T-helper 2 cell treated with Interferon-gamma antibody and Interleukin-4, amounts not matched to agents 100 ng/mL and 5 ng/mL, for 36 hours (primary cell): ENCODE data around the gene ORM1. TPM values are rescaled to one million over a fixed set of nuclear protein-coding genes. Genes with fewer than 3 reads are reported as not detected.
"Not testable (repeated sequence)": the region's sequence is repeated elsewhere in the genome, so short reads cannot be mapped to it uniquely, and the experiment has no call there.

Experiments used
- intact Hi-C: fragments of 100-400 bp; cut with micrococcal nuclease; formaldehyde crosslinking; loops from one replicate; pipeline ENCODE4 v1.15.1; 2023
- total RNA-seq: library from RNA; stranded (reverse); gene quantifications from 2 replicates; pipeline ENCODE4 v1.2.3, GENCODE V29; 2022

Gene ORM1
- not detected in 2 replicates for total RNA-seq

DNA sequence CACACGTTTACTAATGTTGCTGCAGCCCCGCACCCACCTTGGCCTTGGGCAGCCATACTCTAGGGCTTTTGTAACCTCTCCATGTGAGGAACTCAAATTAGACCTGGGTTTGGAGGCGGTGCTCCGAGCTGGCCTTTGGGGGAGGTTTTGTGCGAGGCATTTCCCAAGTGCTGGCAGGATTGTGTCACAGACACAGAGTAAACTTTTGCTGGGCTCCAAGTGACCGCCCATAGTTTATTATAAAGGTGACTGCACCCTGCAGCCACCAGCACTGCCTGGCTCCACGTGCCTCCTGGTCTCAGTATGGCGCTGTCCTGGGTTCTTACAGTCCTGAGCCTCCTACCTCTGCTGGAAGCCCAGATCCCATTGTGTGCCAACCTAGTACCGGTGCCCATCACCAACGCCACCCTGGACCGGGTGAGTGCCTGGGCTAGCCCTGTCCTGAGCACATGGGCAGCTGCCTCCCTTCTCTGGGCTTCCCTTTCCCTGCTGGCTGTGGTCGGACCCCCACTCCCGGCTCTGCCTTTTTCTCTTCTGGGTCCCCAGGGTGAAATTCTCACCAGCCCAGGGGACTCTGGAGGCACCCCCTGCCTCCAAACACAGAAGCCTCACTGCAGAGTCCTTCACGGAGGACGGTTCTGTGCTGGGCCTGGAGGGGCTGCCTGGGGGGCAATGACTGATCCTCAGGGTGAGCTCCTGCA, at the start of gene ORM1:
Gene ORM1 (plus strand): TSS at position 268 of the 701 bp plus-strand sequence. CDS start 36 bp downstream, at position 304.
- intact Hi-C loops: not testable (repeated sequence)

DNA sequence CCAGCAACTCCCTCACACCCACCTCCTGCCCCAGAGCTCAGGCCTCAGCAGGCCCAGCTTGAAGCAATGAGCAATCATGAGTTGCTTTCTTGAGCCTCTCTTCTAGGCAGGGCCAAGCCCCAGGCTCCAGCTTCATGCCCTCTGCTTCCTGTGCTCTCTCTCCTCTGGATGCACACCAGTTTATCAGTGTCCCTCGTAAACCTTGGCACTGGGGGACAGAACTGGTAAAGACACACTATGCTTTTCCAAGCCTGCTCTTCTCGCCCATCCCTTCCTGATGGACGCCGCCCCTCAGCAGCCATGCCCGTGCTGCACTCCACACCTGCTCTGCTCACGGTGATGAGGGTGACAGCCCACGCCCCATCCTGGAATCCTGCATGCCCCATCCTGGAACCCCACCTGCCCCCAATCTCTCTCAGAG, 49.4 kb upstream of the ORM1 start:
- intact Hi-C loops: loop anchor here (5.0 kb wide), 1 partner anchor 116 kb away; the partner anchor contains the start of gene COL27A1

DNA sequence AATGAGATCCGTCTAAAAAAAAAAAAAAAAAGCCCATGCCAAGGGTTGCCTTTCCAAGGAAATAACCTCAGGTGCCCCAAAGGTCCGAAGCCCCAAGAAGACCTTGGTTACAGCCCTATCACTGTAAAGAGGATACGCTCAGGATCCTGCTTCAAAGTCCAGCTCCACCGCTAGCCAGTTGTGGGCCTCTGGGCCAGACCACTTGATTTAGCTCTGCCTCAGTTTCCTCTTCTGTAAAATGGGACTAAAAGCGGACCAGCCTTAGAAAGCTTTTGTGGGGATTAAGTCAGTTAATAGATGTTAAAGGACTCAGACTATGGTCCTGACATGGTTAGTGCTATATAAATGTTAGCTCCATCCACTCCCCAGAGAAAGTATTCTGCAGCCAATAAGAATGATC, 48.7 kb upstream of the ORM1 start:
- intact Hi-C loops: loop anchor here (5.0 kb wide), 1 partner anchor 117 kb away; the partner anchor contains the start of gene COL27A1

DNA sequence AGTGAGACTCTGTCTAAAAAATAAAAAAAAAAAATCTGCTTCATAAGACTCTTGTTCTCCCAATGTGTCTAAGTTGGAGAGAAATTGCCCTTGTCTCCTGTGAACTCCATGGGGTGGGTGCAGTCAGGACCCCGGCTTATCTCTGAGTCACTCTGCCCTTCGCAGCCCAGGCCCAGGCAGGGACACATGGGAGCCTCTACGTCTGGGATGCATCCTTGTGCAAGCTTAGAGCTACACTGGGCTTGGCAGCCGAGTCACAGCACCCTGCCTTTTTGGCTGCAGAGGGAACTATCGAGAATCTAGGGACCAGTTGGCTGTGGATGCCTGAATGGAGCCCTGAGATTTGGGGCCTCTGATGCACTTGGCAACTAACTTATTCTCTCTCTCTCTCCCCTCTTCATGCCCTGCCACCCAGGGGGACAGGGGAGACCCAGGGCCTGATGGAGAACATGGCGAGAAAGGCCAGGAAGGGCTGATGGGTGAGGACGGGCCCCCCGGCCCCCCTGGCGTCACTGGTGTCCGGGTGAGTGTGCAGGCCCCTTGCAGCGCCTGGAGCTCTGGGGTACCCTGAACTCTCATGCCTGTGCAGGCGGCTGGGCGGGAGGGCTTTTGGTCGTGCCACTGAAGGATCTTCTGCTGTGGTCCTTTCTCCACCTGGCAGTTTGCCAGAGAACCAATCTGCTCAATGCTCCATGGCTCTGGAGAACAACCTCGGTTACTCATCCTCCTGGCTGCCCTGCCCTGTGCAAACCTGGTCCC, 47.5 kb upstream of the ORM1 start:
- intact Hi-C loops: no loop called here

DNA sequence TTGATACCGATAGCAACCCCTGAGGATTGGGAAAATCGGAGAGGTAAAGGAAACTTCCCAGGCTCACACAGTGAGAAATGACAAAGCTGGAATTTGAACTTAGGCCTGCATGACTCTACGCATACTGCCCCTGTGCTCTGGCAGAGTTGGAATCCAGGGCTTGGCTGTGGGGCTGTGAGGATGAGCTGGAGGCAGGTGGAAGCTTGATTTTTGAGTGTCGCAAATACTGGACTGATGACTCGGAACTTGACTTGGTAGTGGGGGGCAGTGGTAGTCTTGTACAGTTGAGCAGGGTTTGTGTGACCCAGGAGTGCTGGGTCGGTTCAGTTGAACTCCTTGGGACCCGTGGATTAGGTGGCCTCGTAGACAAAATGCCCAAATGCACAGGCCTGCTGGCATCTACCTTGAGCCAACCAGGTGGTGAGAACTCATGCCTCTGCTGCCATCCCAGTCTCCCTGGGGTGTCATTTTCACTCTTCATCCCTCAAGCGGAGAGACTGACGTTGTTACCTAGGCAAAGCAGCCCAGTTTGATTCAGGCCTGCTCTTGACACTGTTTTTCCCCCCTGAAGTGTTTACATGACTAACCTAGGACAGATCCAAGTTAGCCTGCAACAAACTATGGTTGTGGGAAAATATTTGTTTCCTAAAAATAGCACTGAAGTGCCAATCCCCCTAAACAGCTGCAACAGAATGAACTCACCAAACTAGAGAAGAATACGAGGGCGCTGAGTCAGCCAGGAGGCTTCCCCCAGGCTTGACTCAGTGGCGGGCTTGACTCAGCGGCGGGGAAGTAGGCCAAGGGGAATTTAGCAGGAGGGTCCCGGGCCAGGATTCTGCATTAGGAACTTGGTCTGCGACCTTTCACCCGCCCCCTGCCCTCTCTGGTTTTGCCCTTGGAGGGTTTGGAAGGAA, 45.7 kb upstream of the ORM1 start:
- intact Hi-C loops: no loop called here

DNA sequence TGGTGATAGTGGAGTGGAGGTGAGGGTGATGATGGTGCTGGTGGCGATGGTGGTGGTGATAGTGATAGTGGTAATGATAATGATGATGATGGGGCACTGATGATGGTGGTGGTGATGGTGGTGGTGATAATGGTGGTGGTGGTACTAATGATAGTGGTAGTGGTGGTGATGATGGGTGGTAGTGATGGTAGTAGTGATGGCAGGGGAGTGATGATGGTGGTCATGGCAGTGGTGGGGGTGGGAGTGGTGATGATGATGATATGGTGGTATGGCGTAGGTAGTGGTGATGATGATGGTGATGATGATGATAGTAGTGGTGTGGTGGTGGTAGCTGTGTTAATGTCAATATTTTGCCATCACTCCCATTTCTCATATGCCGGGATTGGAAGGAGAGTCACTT, 44.5 kb upstream of the ORM1 start:
- intact Hi-C loops: no loop called here

DNA sequence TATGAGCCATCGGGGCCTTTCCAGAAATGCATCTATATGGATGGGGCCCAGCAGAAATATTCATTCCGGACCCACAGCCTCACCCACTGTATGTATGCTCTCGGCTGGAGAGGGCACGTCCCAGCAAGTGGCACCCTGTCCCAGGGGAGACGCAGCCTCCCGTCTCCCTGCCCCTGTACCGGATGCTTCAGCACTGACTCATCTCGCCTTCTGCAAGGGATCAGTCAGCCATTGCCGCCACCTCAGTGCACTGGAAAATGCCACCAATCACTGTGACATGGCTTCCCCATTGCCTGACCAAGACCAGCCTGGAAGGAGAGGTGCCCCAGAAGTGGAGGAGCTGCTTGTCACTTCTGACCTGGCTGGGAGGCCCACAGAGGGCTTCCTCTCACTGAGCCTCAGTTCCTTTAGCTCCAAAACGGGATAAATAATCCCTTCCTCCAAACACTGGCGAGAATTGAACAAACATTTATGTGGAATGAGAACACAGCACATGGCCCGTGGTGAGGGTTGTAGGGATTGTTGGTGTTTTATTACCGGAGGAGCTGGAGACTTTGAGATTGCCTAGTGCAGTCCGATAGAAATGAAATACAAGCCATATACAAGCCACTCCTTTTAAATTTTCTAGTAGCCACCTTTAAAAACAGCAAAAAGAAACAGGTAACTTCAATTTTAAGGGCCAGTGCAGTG, 43.9 kb upstream of the ORM1 start:
- intact Hi-C loops: no loop called here

DNA sequence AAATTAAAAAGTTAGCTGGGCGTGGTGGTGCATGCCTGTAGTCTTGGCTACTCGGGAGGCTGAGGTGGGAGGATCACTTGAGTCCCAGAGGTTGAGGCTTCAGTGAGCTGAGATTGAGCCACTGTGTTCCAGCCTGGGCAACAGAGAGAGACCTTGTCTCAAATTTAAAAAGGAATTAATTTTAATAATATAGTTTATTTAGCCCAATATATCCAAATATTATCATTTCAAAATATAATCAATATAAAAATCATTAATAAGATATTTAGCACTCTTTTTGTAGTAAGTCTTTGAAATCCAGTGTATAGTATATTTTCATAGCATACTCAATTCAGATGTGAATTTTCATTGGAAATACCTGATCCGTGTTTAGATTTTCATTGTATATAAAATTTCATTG, 43.2 kb upstream of the ORM1 start:
- intact Hi-C loops: no loop called here

DNA sequence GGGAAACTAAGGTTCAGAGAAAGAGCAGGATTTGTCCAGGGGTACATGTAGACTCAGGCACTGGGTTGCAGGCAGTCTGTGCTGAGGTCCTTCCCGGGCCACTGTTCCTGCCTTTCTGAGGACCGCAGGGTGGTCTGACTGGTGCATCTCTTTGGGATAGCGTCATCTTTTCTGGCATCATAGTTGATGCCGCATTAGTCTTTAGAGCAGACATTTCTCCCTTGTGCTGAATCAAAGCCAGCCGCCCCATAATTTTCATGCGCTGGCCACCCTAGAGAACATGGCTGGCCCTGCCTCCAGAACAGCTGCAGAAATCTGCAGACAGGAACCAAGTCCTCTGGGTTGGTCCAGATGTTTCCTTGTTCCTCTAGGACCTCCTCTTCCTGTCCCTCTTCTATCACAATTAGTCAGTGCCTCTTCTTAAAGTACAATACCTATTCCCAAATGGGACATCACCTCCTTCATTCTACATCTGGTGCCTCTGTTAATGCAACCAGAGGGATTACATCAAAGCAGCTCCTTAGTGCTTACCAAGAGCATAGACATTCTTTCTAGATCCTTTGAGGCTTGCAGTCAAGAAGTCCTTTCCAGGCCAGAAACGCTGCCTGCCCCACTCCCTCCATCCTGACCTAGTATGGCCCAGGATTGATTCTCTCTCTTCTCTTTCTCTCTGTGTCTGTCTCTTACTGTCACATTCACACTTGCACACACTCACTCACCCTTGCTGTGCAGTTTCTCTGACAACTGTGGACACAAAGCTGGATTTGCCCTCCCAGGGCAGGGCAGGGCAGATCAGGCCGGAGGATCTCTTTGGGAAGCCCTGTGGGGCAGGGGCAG, 42.0 kb upstream of the ORM1 start:
- intact Hi-C loops: no loop called here

DNA sequence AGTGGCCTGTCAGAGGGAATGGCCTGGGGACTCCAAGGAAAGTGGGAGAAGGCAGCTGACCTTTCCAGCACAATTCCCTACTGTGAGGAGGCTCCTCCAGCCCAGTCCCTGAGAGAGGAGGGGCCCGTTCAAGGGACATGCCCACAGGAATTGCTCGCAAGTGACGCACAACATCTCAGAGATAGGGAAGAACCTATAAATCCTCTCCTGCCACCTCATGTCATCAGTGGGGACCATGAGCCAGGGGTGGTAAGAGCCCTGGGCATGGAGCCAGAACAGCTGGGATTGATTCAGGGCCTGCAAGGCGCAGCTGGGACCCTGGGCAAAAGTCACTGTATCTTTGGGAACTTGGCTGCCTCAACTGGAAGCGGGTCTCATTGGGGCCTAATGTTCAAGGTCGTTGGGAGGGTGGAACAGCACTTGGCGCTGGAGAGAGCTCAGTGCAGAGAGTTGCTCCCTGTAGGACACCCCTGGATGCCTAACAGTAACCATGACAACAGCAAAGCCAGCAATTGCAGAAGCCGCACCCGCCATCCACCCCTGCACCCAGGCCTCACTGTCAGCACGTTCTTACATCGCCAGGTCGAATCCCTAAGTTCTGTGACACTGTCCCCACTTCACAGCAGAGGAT, 41.3 kb upstream of the ORM1 start:
- intact Hi-C loops: no loop called here

DNA sequence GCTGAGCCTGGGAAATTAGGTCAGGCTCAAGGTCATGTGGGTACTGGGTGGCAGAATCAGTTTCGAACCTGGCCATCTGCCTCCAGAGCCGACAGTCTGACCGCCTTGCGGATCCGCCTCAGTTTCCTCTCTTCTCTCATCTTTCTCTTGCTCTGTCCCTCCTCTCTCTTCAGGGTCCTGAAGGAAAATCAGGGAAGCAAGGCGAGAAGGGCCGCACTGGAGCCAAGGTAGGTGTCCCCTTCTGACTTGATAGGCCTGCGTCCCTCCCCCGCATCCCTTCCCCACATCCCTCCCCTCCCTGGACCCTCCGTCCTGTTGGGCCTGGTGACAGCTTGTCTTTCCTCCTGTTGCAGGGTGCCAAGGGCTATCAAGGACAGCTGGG, 40.8 kb upstream of the ORM1 start:
- intact Hi-C loops: no loop called here

DNA sequence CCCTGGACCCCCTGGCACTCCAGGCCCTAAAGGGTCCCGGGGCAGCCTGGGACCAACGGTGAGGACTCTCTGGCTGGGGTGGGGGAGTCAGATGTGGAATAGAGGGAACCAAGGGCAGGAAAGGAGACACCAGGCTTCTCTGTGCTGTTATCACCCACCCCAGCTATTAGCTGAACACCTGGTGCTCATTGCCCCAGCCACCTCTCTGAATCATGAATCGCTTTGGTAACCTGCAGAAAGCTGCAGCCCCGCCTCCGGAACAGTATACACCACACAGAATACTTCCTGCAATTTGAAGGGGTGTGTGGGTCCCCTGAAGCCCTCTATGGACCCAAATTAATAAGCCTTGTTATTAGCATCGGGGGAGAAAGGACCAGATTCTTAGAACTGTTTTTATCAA, 40.4 kb upstream of the ORM1 start:
- intact Hi-C loops: no loop called here

DNA sequence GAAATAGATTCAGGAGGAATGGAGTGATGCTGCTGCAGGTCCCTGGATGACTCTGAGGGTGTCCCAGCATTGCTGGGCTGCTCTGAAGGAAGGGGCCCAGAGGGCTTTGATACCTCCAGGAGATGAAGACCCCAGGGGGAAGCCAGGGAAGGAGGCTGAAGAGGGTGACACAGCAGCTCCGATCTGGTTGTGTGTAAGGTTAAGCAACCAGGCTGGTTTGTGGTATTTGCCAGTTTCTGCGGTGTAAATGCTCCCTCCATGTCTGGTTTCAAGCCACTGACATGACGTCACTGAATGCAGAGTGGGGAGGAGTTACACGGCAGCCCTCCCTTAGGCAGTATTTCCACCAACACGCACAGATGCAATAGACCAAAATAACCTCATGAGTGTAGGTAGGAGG, 40.0 kb upstream of the ORM1 start:
- intact Hi-C loops: no loop called here

DNA sequence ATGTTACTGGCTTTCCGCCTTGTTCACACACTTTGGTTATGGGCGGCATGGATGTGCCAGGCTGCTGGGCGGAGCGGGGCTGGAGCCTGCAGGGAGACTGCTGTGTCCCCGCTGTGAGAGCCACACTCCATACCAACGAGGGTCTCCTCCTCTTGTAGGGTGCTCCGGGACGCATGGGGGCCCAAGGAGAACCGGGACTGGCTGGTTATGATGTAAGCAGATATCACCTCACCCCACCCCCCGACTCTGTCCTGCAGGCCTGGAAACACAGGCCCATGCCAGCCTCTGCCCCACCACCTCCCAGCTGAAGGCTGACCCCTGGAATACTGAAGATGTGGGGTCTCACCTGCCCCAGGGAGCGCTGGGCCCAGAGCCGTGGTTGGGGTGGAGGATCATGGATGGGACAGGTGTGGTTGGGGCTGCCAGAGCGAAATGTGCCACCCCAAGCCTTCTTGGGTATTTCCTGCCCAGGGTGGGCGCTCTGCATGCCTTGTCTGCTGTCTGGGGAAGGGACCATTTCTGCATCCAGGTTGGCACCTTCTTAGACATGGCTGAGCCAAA, 39.3 kb upstream of the ORM1 start:
- intact Hi-C loops: no loop called here

DNA sequence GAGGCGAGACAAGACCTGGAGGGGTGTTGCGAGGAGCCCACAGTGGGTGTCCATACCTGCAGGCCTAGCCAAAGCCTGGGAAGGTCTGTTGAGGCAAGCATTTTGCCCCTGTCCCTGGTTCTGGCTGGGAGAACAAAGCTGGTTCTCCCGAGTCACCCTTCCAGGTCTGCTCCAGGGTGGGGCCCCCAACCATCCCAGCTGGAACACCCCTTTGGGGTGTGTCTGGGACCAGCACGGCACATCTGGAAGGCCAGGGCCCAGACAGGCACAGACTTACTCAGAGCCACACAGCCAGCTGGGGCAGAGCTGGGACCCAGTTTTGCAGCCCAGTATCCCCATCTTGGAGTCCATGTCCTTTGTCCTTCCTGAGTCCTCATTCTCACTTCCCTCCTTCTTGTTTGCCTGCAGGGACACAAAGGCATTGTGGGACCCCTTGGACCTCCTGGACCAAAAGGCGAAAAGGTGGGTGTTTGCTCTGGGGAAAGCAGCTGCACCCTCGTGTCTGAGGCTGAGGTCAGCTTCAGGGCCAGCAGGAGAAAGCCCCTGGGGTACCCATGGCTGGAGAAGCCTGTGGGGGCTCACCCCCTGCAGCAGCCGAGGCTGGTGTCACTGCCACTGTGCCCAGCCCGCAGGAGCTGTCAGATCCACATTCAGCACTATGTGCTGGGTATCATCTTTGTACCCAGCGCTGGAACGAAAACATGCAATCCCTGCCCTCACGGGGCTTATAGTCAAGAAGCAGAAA, 38.4 kb upstream of the ORM1 start:
- intact Hi-C loops: no loop called here

DNA sequence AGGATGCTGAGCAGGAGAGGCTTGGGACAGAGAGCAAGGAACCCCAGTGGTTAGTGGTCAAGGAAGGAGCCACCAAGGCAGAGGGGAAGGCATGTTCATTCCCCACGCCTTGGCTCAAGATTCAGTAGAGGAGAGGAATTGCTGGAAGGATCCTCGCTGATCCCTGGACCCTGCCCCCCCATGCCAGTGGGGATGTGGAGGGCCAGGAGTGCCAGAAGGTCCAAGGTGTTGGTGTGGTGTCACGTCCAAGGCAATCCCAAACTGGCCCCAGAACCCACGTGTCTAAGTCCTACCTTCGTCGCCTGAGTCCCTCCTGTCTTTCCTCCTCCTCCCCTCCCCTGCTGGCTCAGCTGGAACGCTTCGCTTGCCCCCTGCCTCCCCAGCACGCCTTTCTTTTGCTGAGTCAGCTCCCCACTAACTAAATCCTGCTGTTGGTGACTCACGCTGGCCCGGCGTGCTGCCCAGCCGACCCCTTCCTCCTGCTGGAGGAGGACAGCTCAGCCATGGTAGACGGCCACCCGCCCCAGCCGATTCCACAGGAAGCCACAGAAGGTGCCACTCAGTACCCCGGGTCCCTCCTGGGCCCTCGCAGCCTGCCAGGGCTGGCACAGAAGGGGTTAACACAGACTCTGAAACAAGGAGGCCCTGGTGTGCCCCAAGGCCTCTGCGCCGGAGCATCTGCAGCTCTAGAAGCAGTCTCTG, 37.6 kb upstream of the ORM1 start:
- intact Hi-C loops: no loop called here

DNA sequence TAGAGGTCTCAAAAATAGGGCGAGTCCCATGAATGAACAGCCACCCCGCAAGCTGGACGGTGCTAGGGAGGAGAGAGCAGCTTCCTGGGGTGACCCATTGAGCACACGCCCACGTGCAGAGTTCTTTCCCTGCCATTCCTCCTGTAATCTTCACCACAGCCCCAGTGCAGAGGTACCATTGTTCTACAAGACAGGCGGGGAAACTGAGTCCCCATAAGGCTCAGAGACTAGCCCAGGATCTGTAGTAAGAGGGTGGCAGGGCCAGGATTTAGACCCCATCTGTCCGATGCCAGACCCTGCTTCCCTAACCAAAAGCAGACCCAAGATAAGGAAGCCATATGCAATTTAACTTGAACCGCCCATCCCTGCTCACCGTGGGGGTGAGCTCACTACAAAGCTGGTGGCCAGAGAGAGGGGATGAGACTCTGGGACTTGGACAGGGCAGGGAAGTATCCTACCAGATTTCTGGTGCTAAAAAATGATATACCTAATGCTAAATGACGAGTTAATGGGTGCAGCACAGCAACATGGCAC, 36.7 kb upstream of the ORM1 start:
- intact Hi-C loops: no loop called here
